ENCODE measurements around the gene ADGRL2. TPM values are rescaled to one million over a fixed set of nuclear protein-coding genes. Genes with fewer than 3 reads are reported as not detected.

The ADGRL2 gene
- total RNA-seq, 4 donors from 2014 or later, result 40.7 to 53.4 (median 44.2) TPM

GRCh38 chr1:81841795-81842194, 41.1 kb downstream of the ADGRL2 start:
- WGBS, result 67% methylated on average over 4 of the region's 4 CpGs

GRCh38 chr1:81844477-81844876, 43.7 kb downstream of the ADGRL2 start:
- H3K4me1 ChIP-seq, result no peaks in the 10 kb centered on the region
- H3K9me3 ChIP-seq, result no peaks in the 10 kb centered on the region
- no peaks in the 10 kb centered on the region for H3K36me3 ChIP-seq
- no peak for TF ChIP-seq POLR2AphosphoS5 (IDR thresholded peaks at IDR 0.05)
- TF ChIP-seq POLR2A (IDR thresholded peaks at IDR 0.05), result no peak
- TF ChIP-seq EP300 (IDR thresholded peaks at IDR 0.05), result no peak
- TF ChIP-seq CTCF (IDR thresholded peaks at IDR 0.05), result no peak
- no peaks in the 10 kb centered on the region for H3K27me3 ChIP-seq
- no peak overlapping the region for H3K27ac ChIP-seq
- DNase-seq (ENCODE audit: low spot score in 2 of 2), result no peak
- 75% methylated on average over 2 of the region's 2 CpGs for WGBS
- no peak overlapping the region for H3K4me3 ChIP-seq

More at GRCh38 chr1:81841795-81842194, 41.1 kb downstream of the ADGRL2 start:
- no peak overlapping the region for H3K27ac ChIP-seq
- no peaks in the 10 kb centered on the region for H3K27me3 ChIP-seq
- H3K9me3 ChIP-seq, result no peaks in the 10 kb centered on the region
- H3K4me3 ChIP-seq, result no peak overlapping the region
- TF ChIP-seq EP300 (IDR thresholded peaks at IDR 0.05), result no peak
- no peak for TF ChIP-seq POLR2AphosphoS5 (IDR thresholded peaks at IDR 0.05)
- no peak for TF ChIP-seq CTCF (IDR thresholded peaks at IDR 0.05)
- no peak for TF ChIP-seq POLR2A (IDR thresholded peaks at IDR 0.05)
- no peaks in the 10 kb centered on the region for H3K4me1 ChIP-seq
- no peaks in the 10 kb centered on the region for H3K36me3 ChIP-seq
- no peak for DNase-seq (ENCODE audit: low spot score in 2 of 2)

GRCh38 chr1:81846630-81847029, 45.9 kb downstream of the ADGRL2 start:
- H3K4me3 ChIP-seq, result no peak overlapping the region
- no peaks in the 10 kb centered on the region for H3K4me1 ChIP-seq
- H3K27me3 ChIP-seq, result no peaks in the 10 kb centered on the region
- no peak overlapping the region for H3K27ac ChIP-seq
- TF ChIP-seq CTCF (IDR thresholded peaks at IDR 0.05), result no peak
- TF ChIP-seq POLR2A (IDR thresholded peaks at IDR 0.05), result no peak
- TF ChIP-seq POLR2AphosphoS5 (IDR thresholded peaks at IDR 0.05), result no peak
- H3K36me3 ChIP-seq, result no peaks in the 10 kb centered on the region
- 86% methylated on average over 1 of the region's 1 CpG for WGBS
- no peaks in the 10 kb centered on the region for H3K9me3 ChIP-seq
- DNase-seq (ENCODE audit: low spot score in 2 of 2), result no peak

GRCh38 chr1:81847063-81847462, 46.3 kb downstream of the ADGRL2 start:
- 94% methylated on average over 2 of the region's 2 CpGs for WGBS

More at GRCh38 chr1:81847063-81847462, 46.3 kb downstream of the ADGRL2 start:
- no peak for DNase-seq (ENCODE audit: low spot score in 2 of 2)
- Histone ChIP-seq H3K9me3 (no peaks in the 10 kb centered on the region), H3K27ac (no peak overlapping the region), H3K4me3 (no peak overlapping the region), H3K36me3 (no peaks in the 10 kb centered on the region), H3K27me3 (no peaks in the 10 kb centered on the region), H3K4me1 (no peaks in the 10 kb centered on the region)
- TF ChIP-seq CTCF (IDR thresholded peaks at IDR 0.05), result no peak
- no peak for TF ChIP-seq POLR2A (IDR thresholded peaks at IDR 0.05)
- TF ChIP-seq POLR2AphosphoS5 (IDR thresholded peaks at IDR 0.05), result no peak
- TF ChIP-seq EP300 (IDR thresholded peaks at IDR 0.05), result no peak

All from suprapubic skin (tissue), 4 donors.